ENCODE measurements around the gene LDLRAD2. TPM values are rescaled to one million over a fixed set of nuclear protein-coding genes. Genes with fewer than 3 reads are reported as not detected.

The LDLRAD2 gene
- total and polyA plus RNA-seq, 2 of the 8 experiments (the other 6 are each of a cell fraction or from before 2014, with no cell fraction given), result 0.48 to 0.74 TPM

DNA sequence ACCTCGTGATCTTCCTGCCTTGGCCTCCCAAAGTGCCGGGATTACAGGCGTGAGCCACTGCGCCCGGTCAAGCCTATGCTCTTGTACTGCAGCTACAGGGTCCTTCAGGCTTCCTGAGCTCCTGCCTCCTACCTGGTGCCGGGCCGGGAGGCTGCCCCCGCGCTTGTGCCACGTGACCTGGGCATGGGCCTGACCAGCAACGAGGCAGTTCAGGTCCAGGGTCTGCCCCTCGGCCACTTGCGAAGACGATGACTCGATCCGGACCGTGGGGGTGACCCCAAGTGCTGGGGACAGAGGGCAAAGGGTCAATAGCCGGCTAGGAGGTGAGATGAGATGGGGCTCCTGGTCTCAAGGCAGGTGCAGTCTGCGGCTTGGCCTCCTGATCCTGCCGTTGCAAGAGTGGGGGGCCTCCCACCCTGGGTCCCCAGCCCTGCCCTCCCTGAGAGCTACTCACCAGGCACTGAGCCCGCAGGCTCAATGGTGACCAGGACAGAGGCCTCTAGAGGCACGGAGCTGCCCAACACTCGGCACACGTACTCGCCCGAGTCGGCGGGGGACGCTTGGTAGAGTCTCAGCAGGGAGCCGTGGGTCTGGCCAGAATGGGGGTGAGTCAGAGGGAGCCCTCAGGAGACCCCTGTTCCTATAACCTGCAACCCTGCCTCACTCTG is 38.0 kb downstream of the LDLRAD2 start:
- Histone ChIP-seq H3K23me2 (ENCODE audit: low read depth, low read length) (no peaks in the 10 kb centered on the region), H2BK15ac (ENCODE audit: low read length) (no peak overlapping the region), H3K27me3 (replicated peaks in 1 of 4; ENCODE audit: control insufficient read depth in 3 of 4, extremely low read depth in 1 of 4, insufficient read depth in 3 of 4, low read length in 3 of 4) (no peaks in the 10 kb centered on the region), H3K79me1 (ENCODE audit: low read depth, low read length) (no peaks in the 10 kb centered on the region), H3K79me2 (ENCODE audit: control insufficient read depth in 1 of 2, insufficient read depth in 2 of 2, low read length in 2 of 2) (no peaks in the 10 kb centered on the region), H3K27ac (ENCODE audit: low read depth, low read length) (no peak overlapping the region), H2BK120ac (replicated peaks; ENCODE audit: low read depth, low read length) (no peak overlapping the region), H3K23ac (ENCODE audit: insufficient read length) (no peak overlapping the region), H4K91ac (replicated peaks; ENCODE audit: insufficient read length, low read length) (no peak overlapping the region), H3K9me3 (ENCODE audit: insufficient read depth in 2 of 2, low read depth in 1 of 2, low read length in 1 of 2) (no peaks in the 10 kb centered on the region), H3K36me3 (ENCODE audit: control insufficient read depth in 2 of 4, insufficient read depth in 4 of 4, low read length in 3 of 4) (peaks cover 6 to 63% (median 41%) of the 10 kb centered on the region in 4 experiments), H3K18ac (ENCODE audit: extremely low read depth, low read length) (no peak overlapping the region), H3K4me2 (ENCODE audit: insufficient read depth in 1 of 2, low read depth in 2 of 2, low read length in 2 of 2) (no peak overlapping the region), H2BK5ac (ENCODE audit: low read depth, low read length) (no peak overlapping the region), H3K4me3 (ENCODE audit: extremely low read depth in 1 of 4, insufficient read depth in 2 of 4, low read depth in 3 of 4, low read length in 4 of 4) (no peak overlapping the region), H2BK12ac (ENCODE audit: low read depth, low read length) (no peak overlapping the region), H4K5ac (ENCODE audit: insufficient read length, low read depth, low read length) (no peak overlapping the region), H4K8ac (ENCODE audit: extremely low read depth, insufficient read depth, low read length) (no peak overlapping the region), H2BK20ac (ENCODE audit: low read length) (no peak overlapping the region), H2AFZ (ENCODE audit: low read length) (no peak overlapping the region), H3K4me1 (replicated peaks in 1 of 4; ENCODE audit: control insufficient read depth in 3 of 4, insufficient read depth in 4 of 4, low read length in 3 of 4) (no peaks in the 10 kb centered on the region), H3K4ac (replicated peaks; ENCODE audit: insufficient read length, low read depth, low read length) (no peak overlapping the region), H3K56ac (replicated peaks; ENCODE audit: insufficient read length, low read depth, low read length) (no peak overlapping the region), H3K9ac (replicated peaks in 1 of 4; ENCODE audit: extremely low read depth in 1 of 4, low read depth in 3 of 4, low read length in 3 of 4) (no peak overlapping the region), H4K20me1 (replicated peaks in 1 of 2; ENCODE audit: control insufficient read depth in 1 of 2, insufficient read depth in 2 of 2, low read length in 2 of 2) (peaks cover 0 to 12% of the 10 kb centered on the region in 2 experiments), H3K14ac (ENCODE audit: insufficient read length) (no peak overlapping the region), H2AK5ac (ENCODE audit: low read depth, low read length) (no peak overlapping the region)
- 94% methylated on average over 23 of the region's 30 CpGs; no CpG with 5 or more reads in 1 of the 2 experiments for WGBS, 2 experiments (ENCODE audit: extremely low coverage in 1 of 2, insufficient coverage in 1 of 2, insufficient read length in 1 of 2, insufficient replicate concordance in 2 of 2, low coverage in 1 of 2, low lambda C conversion rate in 2 of 2, missing lambda C conversion rate in 1 of 2)
- FAIRE-seq, result no peak
- ChIA-PET CTCF (ENCODE audit: partially characterized antibody) (interaction anchor here (1.1 kb wide), 1 partner anchor 115 kb away, joined by 3 read pairs; no protein-coding TSS in a partner anchor), POLR2A (ENCODE audit: partially characterized antibody) (interaction anchor here (0.6 to 0.7 kb wide), 2 partner anchors 126 to 412 kb away, joined by 3 read pairs; no protein-coding TSS in a partner anchor)
- DNase-seq (ENCODE audit: low read depth in 1 of 2, low spot score in 2 of 2), result no peak
- no peak for TF ChIP-seq CTBP2 (IDR thresholded peaks at IDR 0.05; ENCODE audit: borderline replicate concordance, insufficient read depth, insufficient read length, low read length)
- no peak for TF ChIP-seq SP1 (IDR thresholded peaks at IDR 0.05; ENCODE audit: low read depth, low read length)
- TF ChIP-seq POLR2AphosphoS5 (IDR thresholded peaks at IDR 0.05; ENCODE audit: low read depth, low read length), result no peak
- no peak for TF ChIP-seq BACH1 (IDR thresholded peaks at IDR 0.05; ENCODE audit: low read length)
- TF ChIP-seq SIN3A (conservative IDR thresholded peaks at IDR 0.05 in 1 of 2, IDR thresholded peaks at IDR 0.05 in 1 of 2; ENCODE audit: low read depth in 1 of 2, low read length in 2 of 2), result no peak
- no peak for TF ChIP-seq SIRT6 (IDR thresholded peaks at IDR 0.05; ENCODE audit: low read length)
- TF ChIP-seq TAF7 (optimal IDR thresholded peaks at IDR 0.05; ENCODE audit: borderline replicate concordance, low read depth, low read length), result no peak
- TF ChIP-seq KDM5A (IDR thresholded peaks at IDR 0.05; ENCODE audit: low read length), result no peak
- no peak for TF ChIP-seq NRF1 (IDR thresholded peaks at IDR 0.05; ENCODE audit: low read depth, low read length)
- TF ChIP-seq RAD21 (IDR thresholded peaks at IDR 0.05 in 1 of 2, conservative IDR thresholded peaks at IDR 0.05 in 1 of 2; ENCODE audit: low read depth in 2 of 2, low read length in 2 of 2), result no peak
- no peak for TF ChIP-seq CHD1 (IDR thresholded peaks at IDR 0.05; ENCODE audit: low read depth, low read length)
- TF ChIP-seq BCL11A (IDR thresholded peaks at IDR 0.05; ENCODE audit: low read depth in 2 of 2, low read length in 2 of 2), result no peak
- TF ChIP-seq KDM4A (IDR thresholded peaks at IDR 0.05; ENCODE audit: low read depth, low read length, severe bottlenecking), result no peak

Data from H1 (cell line).